ENCODE results near the gene KLHL28. TPM values are rescaled to one million over a fixed set of nuclear protein-coding genes. Genes with fewer than 3 reads are reported as not detected.
A peak's percentile ranks its signal among the peaks of the same experiment; 100 is the strongest.

Gene KLHL28, protein sequence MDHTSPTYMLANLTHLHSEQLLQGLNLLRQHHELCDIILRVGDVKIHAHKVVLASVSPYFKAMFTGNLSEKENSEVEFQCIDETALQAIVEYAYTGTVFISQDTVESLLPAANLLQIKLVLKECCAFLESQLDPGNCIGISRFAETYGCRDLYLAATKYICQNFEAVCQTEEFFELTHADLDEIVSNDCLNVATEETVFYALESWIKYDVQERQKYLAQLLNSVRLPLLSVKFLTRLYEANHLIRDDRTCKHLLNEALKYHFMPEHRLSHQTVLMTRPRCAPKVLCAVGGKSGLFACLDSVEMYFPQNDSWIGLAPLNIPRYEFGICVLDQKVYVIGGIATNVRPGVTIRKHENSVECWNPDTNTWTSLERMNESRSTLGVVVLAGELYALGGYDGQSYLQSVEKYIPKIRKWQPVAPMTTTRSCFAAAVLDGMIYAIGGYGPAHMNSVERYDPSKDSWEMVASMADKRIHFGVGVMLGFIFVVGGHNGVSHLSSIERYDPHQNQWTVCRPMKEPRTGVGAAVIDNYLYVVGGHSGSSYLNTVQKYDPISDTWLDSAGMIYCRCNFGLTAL
- 14.8 to 17.3 TPM (median 16.5 TPM) in 3 replicates for total RNA-seq

DNA sequence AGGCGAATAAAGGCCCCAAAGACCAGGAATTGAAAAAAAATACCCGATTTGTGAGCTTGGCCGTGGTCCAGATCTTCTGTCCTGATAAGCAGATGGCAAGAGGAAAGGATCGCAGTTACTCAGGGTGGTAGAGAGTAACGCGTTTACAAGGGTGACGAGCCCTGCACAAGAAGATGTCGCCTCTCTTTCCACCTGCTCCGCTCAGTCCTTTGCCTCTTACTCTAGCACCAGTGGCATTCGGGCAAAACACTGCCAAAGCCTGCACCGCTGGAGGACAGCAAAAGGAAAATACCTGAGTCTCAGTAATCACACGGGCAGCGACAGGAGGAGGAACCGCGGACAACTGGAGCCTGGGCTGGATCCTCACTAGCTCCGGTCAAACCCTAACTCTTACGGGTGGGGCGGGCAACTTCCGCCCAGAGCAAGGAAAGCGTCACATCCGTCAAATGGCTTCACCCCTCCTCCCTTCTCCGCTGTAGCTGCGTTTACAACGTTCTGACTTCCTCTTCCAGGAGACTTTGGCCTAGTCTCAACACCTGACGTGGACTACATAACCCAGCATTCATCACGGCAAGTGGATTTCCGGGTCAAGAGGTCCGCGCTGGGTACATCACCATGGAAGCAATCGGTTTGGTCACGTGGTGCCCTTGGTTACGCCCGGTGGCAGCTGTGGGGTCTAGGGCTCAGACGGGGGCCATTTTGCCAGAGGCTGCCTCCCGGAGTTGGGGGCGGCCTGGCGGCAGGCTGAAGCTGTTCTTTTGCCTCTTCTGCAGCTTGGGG is at the start of gene KLHL28, which contains the start of gene TOGARAM1:
TSS of gene KLHL28 (minus strand) at position 394 of the 780 bp plus-strand sequence. CDS start 16,019 bp downstream, outside the sequence.
TSS of gene TOGARAM1 (plus strand) at position 637 of the 780 bp plus-strand sequence. CDS start 232 bp downstream, outside the sequence.
- Mint-ChIP-seq H3K4me1 (peaks cover 48% of the 10 kb centered on the region), H3K27me3 (ENCODE audit: low read depth) (no peaks in the 10 kb centered on the region), H3K27ac (no peak within 1 kb of the TSS), H3K9me3 (no peaks in the 10 kb centered on the region), H3K4me3 (no peak within 1 kb of the TSS), H3K36me3 (peaks cover 2% of the 10 kb centered on the region)
- TF ChIP-seq CTCF (IDR thresholded peaks at IDR 0.05; ENCODE audit: unreplicated experiment): no peak
- DNase-seq (ENCODE audit: low spot score in 2 of 2, unreplicated experiment in 2 of 2): peak; percentile 82 to 92

DNA sequence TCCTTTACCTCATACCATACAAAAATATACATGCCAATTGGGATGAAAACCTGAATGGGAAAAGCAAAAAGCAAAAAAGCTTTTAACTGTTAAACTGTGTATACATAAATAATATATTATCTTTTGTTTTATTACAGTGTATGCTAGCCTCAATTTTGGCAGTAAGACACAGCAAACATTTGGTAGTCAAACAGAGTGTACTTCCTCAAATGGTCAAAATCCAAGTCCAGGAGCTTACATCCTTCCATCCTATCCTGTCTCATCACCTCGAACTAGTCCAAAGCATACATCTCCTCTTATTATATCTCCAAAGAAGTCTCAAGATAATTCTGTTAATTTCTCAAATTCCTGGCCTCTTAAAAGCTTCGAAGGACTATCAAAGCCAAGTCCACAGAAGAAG is 42.2 kb upstream of the KLHL28 start:
- Mint-ChIP-seq H3K9me3 (no peaks in the 10 kb centered on the region), H3K4me1 (peaks cover 4% of the 10 kb centered on the region), H3K27me3 (ENCODE audit: low read depth) (no peaks in the 10 kb centered on the region), H3K4me3 (no peak overlapping the region), H3K36me3 (peaks cover 12% of the 10 kb centered on the region), H3K27ac (no peak overlapping the region)
- DNase-seq (ENCODE audit: low spot score in 2 of 2, unreplicated experiment in 2 of 2): no peak
- no peak for TF ChIP-seq CTCF (IDR thresholded peaks at IDR 0.05; ENCODE audit: unreplicated experiment)

GRCh38 chr14:44995770-44996294 is 34.1 kb upstream of the KLHL28 start:
- TF ChIP-seq CTCF (IDR thresholded peaks at IDR 0.05; ENCODE audit: unreplicated experiment): no peak
- no peak for DNase-seq (ENCODE audit: low spot score in 2 of 2, unreplicated experiment in 2 of 2)
- Mint-ChIP-seq H3K4me3 (no peak overlapping the region), H3K27ac (no peak overlapping the region), H3K36me3 (peaks cover 20% of the 10 kb centered on the region), H3K27me3 (ENCODE audit: low read depth) (no peaks in the 10 kb centered on the region), H3K4me1 (peaks cover 12% of the 10 kb centered on the region), H3K9me3 (peaks cover 3% of the 10 kb centered on the region)

GRCh38 chr14:44995196-44995595 is 33.4 kb upstream of the KLHL28 start:
- DNase-seq (ENCODE audit: low spot score in 2 of 2, unreplicated experiment in 2 of 2): no peak
- Mint-ChIP-seq H3K27me3 (ENCODE audit: low read depth) (no peaks in the 10 kb centered on the region), H3K27ac (no peak overlapping the region)

More at GRCh38 chr14:44995196-44995595, 33.4 kb upstream of the KLHL28 start:
- H3K9me3 Mint-ChIP-seq: peaks cover 3% of the 10 kb centered on the region
- no peak overlapping the region for H3K4me3 Mint-ChIP-seq
- TF ChIP-seq CTCF (IDR thresholded peaks at IDR 0.05; ENCODE audit: unreplicated experiment): no peak
- peaks cover 16% of the 10 kb centered on the region for H3K36me3 Mint-ChIP-seq
- peaks cover 12% of the 10 kb centered on the region for H3K4me1 Mint-ChIP-seq
